PC-3 (cell line): Measurements from ENCODE around the gene RER1. TPM values are rescaled to one million over a fixed set of nuclear protein-coding genes. Genes with fewer than 3 reads are reported as not detected.

Source experiments
- ATAC-seq: fragments of 200-7000 bp; cut with Tn5 transposase; 2 replicates; pipeline ENCODE4 v1.9.1; 2020; ENCODE audit warnings: mild to moderate bottlenecking, moderate library complexity
- BruUV-seq: library from RNA; stranded (reverse); fragments of 400-500 nt; replicated peaks from 2 replicates; lab custom pipeline; 2021; lab: Mats Ljungman, UMichigan
- CTCF ChIA-PET: fragments of 300-600 bp; sonication (Branson Sonifier 250); formaldehyde crosslinking; loops from one replicate; lab custom pipeline; 2022; ENCODE audit warnings: antibody characterized with exemption; lab: Charles Lee
- POLR2A ChIA-PET: fragments of 300-600 bp; sonication (Branson Sonifier 250); formaldehyde crosslinking; loops from one replicate; lab custom pipeline; 2022; ENCODE audit warnings: antibody characterized with exemption; ENCODE audit not compliant: unreplicated experiment; lab: Charles Lee
- DNase-seq: peaks from one replicate; pipeline ENCODE4 v3.0.0-alpha.2; 2015
- H2AFZ ChIP-seq: fragments of 300-600 bp; sonication (generic); 2 replicates; pipeline ENCODE4 v1.6.0; 2016; ENCODE audit warnings: antibody characterized with exemption, low read length
- H3F3A ChIP-seq: fragments of 300-600 bp; sonication (generic); one replicate; pipeline ENCODE4 v1.6.0; 2017; ENCODE audit warnings: antibody characterized with exemption, low read length, control low read depth, mild to moderate bottlenecking; ENCODE audit not compliant: unreplicated experiment
- H3K27ac ChIP-seq: fragments of 300-600 bp; sonication (generic); 2 replicates; pipeline ENCODE4 v1.5.1; 2016; ENCODE audit warnings: mild to moderate bottlenecking, low read length
- H3K27me3 ChIP-seq: fragments of 300-600 bp; sonication (generic); 2 replicates; pipeline ENCODE4 v1.6.1; 2016; ENCODE audit warnings: low read length, mixed read lengths
- H3K36me3 ChIP-seq: fragments of 300-600 bp; sonication (generic); 2 replicates; pipeline ENCODE4 v1.6.1; 2016; ENCODE audit warnings: low read depth, mixed run types, low read length, mixed read lengths
- H3K4me1 ChIP-seq: fragments of 300-600 bp; sonication (generic); 2 replicates; pipeline ENCODE4 v1.5.1; 2016; ENCODE audit warnings: low read length; ENCODE audit not compliant: insufficient read depth
- H3K4me2 ChIP-seq: fragments of 300-600 bp; sonication (generic); 2 replicates; pipeline ENCODE4 v1.6.0; 2016; ENCODE audit warnings: low read length
- H3K4me3 ChIP-seq: fragments of 300-600 bp; sonication (generic); 2 replicates; pipeline ENCODE4 v1.5.1; 2016; ENCODE audit warnings: mild to moderate bottlenecking, low read length, mixed read lengths
- H3K79me2 ChIP-seq: fragments of 300-600 bp; sonication (generic); 2 replicates; pipeline ENCODE4 v1.6.1; 2017; ENCODE audit warnings: low read length, mixed read lengths
- H3K9ac ChIP-seq: fragments of 300-600 bp; sonication (generic); 2 replicates; pipeline ENCODE4 v1.6.0; 2016; ENCODE audit warnings: mild to moderate bottlenecking, low read length
- H3K9me2 ChIP-seq: fragments of 300-600 bp; sonication (generic); replicated peaks from 2 replicates; pipeline ENCODE4 v1.6.1; 2016; ENCODE audit warnings: mixed run types, low read length, mixed read lengths
- H3K9me3 ChIP-seq: fragments of 300-600 bp; sonication (generic); 2 replicates; pipeline ENCODE4 v1.6.1; 2016; ENCODE audit warnings: low read length, mixed read lengths
- H4K20me1 ChIP-seq: fragments of 300-600 bp; sonication (generic); 2 replicates; pipeline ENCODE4 v1.6.1; 2016; ENCODE audit warnings: low read length, mixed read lengths
- CTCF ChIP-seq: fragments of 300-600 bp; sonication (generic); conservative IDR thresholded peaks from 2 replicates; pipeline ENCODE4 v1.5.1; 2017; ENCODE audit warnings: antibody characterized with exemption, low read depth, mild to moderate bottlenecking, low read length
- EZH2 ChIP-seq: fragments of 300-600 bp; sonication (generic); IDR thresholded peaks from one replicate; pipeline ENCODE4 v1.6.1; 2017; ENCODE audit warnings: antibody characterized with exemption, mild to moderate bottlenecking, low read length; ENCODE audit not compliant: unreplicated experiment
- EZH2phosphoT487 ChIP-seq: fragments of 300-600 bp; sonication (generic); IDR thresholded peaks from 2 replicates; pipeline ENCODE4 v1.6.1; 2018; ENCODE audit warnings: mild to moderate bottlenecking, antibody characterized with exemption, low read length, borderline replicate concordance
- intact Hi-C: fragments of 100-400 bp; cut with micrococcal nuclease; formaldehyde crosslinking; loops from 2 replicates; pipeline ENCODE4 v1.9.0; 2023
- total RNA-seq: library from RNA; depleted of rRNA; stranded (reverse); fragments of >200 nt; gene quantifications from 2 replicates; pipeline ENCODE4 v1.2.3, GENCODE V29; 2014

RER1 gene
- total RNA-seq, 1 experiment from 2014 or later, result 160 TPM

GRCh38 chr1:2419416-2419815 lies 27.8 kb downstream of the RER1 start:
- no peaks in the 10 kb centered on the region for H3K36me3 ChIP-seq
- H3K9me2 ChIP-seq, result no peaks in the 10 kb centered on the region
- ChIA-PET POLR2A (no interaction called here), CTCF (no interaction called here)
- no peak overlapping the region for H3K4me3 ChIP-seq
- DNase-seq (no peak), ATAC-seq (no peak)
- no peaks in the 10 kb centered on the region for H3K9me3 ChIP-seq
- no peaks in the 10 kb centered on the region for H3F3A ChIP-seq
- no peaks in the 10 kb centered on the region for H4K20me1 ChIP-seq
- no TSS peak for BruUV-seq
- no peak overlapping the region for H3K9ac ChIP-seq
- H3K79me2 ChIP-seq, result peaks cover 3% of the 10 kb centered on the region; the same call in 1 of the 2 replicates
- H2AFZ ChIP-seq, result no peak overlapping the region
- intact Hi-C loops, result loop anchor here (10.0 kb wide), 1 partner anchor 225 kb away; no protein-coding TSS in a partner anchor
- no peak for TF ChIP-seq EZH2phosphoT487
- TF ChIP-seq CTCF, result no peak
- TF ChIP-seq EZH2, result no peak
- H3K4me1 ChIP-seq, result peaks cover 23% of the 10 kb centered on the region
- no peaks in the 10 kb centered on the region for H3K27me3 ChIP-seq
- H3K27ac ChIP-seq, result no peak overlapping the region
- H3K4me2 ChIP-seq, result no peak overlapping the region

GRCh38 chr1:2422523-2422922 lies 30.9 kb downstream of the RER1 start:
- POLR2A ChIA-PET, result no interaction called here
- H3K9ac ChIP-seq, result no peak overlapping the region
- H3F3A ChIP-seq, result no peaks in the 10 kb centered on the region
- BruUV-seq, result no TSS peak
- intact Hi-C loops, result no loop called here
- H3K4me1 ChIP-seq, result no peaks in the 10 kb centered on the region
- ATAC-seq (no peak), DNase-seq (no peak)
- H3K27me3 ChIP-seq, result no peaks in the 10 kb centered on the region
- TF ChIP-seq EZH2, result no peak
- no peak for TF ChIP-seq EZH2phosphoT487
- no peak for TF ChIP-seq CTCF
- H3K4me3 ChIP-seq, result no peak overlapping the region
- H3K79me2 ChIP-seq, result no peaks in the 10 kb centered on the region
- H3K36me3 ChIP-seq, result no peaks in the 10 kb centered on the region
- H3K9me2 ChIP-seq, result no peaks in the 10 kb centered on the region
- no peaks in the 10 kb centered on the region for H4K20me1 ChIP-seq
- H3K27ac ChIP-seq, result no peak overlapping the region
- CTCF ChIA-PET, result no interaction called here
- no peak overlapping the region for H2AFZ ChIP-seq
- H3K4me2 ChIP-seq, result no peak overlapping the region
- no peaks in the 10 kb centered on the region for H3K9me3 ChIP-seq

DNA sequence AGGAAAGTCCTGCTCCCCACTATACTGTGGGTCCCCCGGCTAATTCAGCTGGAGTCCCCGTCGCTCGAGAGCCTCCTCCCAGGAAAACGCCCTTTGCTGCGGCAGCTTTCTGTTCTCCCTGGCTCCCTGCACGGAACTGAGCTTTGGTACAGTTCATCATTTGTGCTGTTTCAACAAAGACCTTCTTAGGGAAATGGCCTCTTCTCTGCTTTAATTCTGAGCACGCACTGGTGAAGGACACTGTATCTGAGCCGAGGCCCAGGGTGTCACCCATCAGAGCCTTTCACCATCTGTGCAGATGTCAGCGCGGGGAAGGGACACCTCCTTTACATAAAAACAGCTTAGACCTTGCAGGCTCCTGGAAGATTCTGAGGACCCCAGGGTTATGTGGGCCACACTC lies 34.3 kb downstream of the RER1 start:
- Histone ChIP-seq H2AFZ (no peak overlapping the region), H3K9me3 (no peaks in the 10 kb centered on the region), H3K4me3 (no peak overlapping the region), H3K36me3 (no peaks in the 10 kb centered on the region), H3K27me3 (no peaks in the 10 kb centered on the region), H3K4me1 (no peaks in the 10 kb centered on the region), H4K20me1 (no peaks in the 10 kb centered on the region), H3K27ac (no peak overlapping the region), H3F3A (no peaks in the 10 kb centered on the region), H3K79me2 (no peaks in the 10 kb centered on the region), H3K9ac (no peak overlapping the region), H3K9me2 (no peaks in the 10 kb centered on the region), H3K4me2 (no peak overlapping the region)
- ChIA-PET CTCF (no interaction called here), POLR2A (no interaction called here)
- TF ChIP-seq EZH2phosphoT487, result no peak
- TF ChIP-seq CTCF, result no peak
- TF ChIP-seq EZH2, result no peak
- no peak for ATAC-seq
- no peak for DNase-seq
- intact Hi-C loops, result no loop called here
- BruUV-seq, result no TSS peak
